ENCODE results near the gene VSTM4.

Gene VSTM4

GRCh38 chr10:48990226-48990625 is 125.1 kb downstream of the VSTM4 start:
- no peak for DNase-seq (ENCODE audit: low read depth in 1 of 2, low spot score in 1 of 2)

GRCh38 chr10:48985621-48986158 is 129.6 kb downstream of the VSTM4 start:
- H3K27me3 ChIP-seq (ENCODE audit: insufficient read depth, poor library complexity, severe bottlenecking) = no peaks in the 10 kb centered on the region
- no peak for DNase-seq (ENCODE audit: low read depth in 1 of 2, low spot score in 1 of 2)
- H3K27ac ChIP-seq (replicated peaks) = no peak overlapping the region
- no peak overlapping the region for H3K4me3 ChIP-seq (replicated peaks; ENCODE audit: insufficient read depth, low read length)
- no peak for TF ChIP-seq CTCF (IDR thresholded peaks at IDR 0.05; ENCODE audit: insufficient read depth, low read length)
- TF ChIP-seq GABPA (IDR thresholded peaks at IDR 0.05; ENCODE audit: low read depth) = no peak
- no peak for TF ChIP-seq REST (IDR thresholded peaks at IDR 0.05; ENCODE audit: insufficient replicate concordance, low read depth)
- no peak for TF ChIP-seq SPI1 (IDR thresholded peaks at IDR 0.05; ENCODE audit: borderline replicate concordance, low read depth)
- no peak for TF ChIP-seq POLR2AphosphoS5 (IDR thresholded peaks at IDR 0.05; ENCODE audit: low read depth)

More at GRCh38 chr10:48990226-48990625, 125.1 kb downstream of the VSTM4 start:
- Histone ChIP-seq H3K27ac (replicated peaks) (no peak overlapping the region), H3K4me3 (replicated peaks; ENCODE audit: insufficient read depth, low read length) (no peak overlapping the region), H3K27me3 (ENCODE audit: insufficient read depth, poor library complexity, severe bottlenecking) (no peaks in the 10 kb centered on the region)
- no peak for TF ChIP-seq REST (IDR thresholded peaks at IDR 0.05; ENCODE audit: insufficient replicate concordance, low read depth)
- TF ChIP-seq CTCF (IDR thresholded peaks at IDR 0.05; ENCODE audit: insufficient read depth, low read length) = no peak
- TF ChIP-seq GABPA (IDR thresholded peaks at IDR 0.05; ENCODE audit: low read depth) = no peak
- no peak for TF ChIP-seq SPI1 (IDR thresholded peaks at IDR 0.05; ENCODE audit: borderline replicate concordance, low read depth)
- no peak for TF ChIP-seq POLR2AphosphoS5 (IDR thresholded peaks at IDR 0.05; ENCODE audit: low read depth)

GRCh38 chr10:48983648-48984351 is 131.5 kb downstream of the VSTM4 start:
- Histone ChIP-seq H3K27me3 (ENCODE audit: insufficient read depth, poor library complexity, severe bottlenecking) (no peaks in the 10 kb centered on the region), H3K4me3 (replicated peaks; ENCODE audit: insufficient read depth, low read length) (no peak overlapping the region), H3K27ac (replicated peaks) (no peak overlapping the region)
- TF ChIP-seq GABPA (IDR thresholded peaks at IDR 0.05; ENCODE audit: low read depth) = no peak
- no peak for TF ChIP-seq POLR2AphosphoS5 (IDR thresholded peaks at IDR 0.05; ENCODE audit: low read depth)
- TF ChIP-seq REST (IDR thresholded peaks at IDR 0.05; ENCODE audit: insufficient replicate concordance, low read depth) = no peak
- TF ChIP-seq SPI1 (IDR thresholded peaks at IDR 0.05; ENCODE audit: borderline replicate concordance, low read depth) = no peak
- TF ChIP-seq CTCF (IDR thresholded peaks at IDR 0.05; ENCODE audit: insufficient read depth, low read length) = no peak
- no peak for DNase-seq (ENCODE audit: low read depth in 1 of 2, low spot score in 1 of 2)

All from HL-60 (cell line).